GM18505 (cell line): ENCODE results near the gene FAM89A.
"Not testable (repeated sequence)": the region's sequence is repeated elsewhere in the genome, so short reads cannot be mapped to it uniquely, and the experiment has no call there.

Experiments used
- ATAC-seq: cut with Tn5 transposase; IDR thresholded peaks from one replicate; pipeline ENCODE4 v1.9.1; 2021; ENCODE audit not compliant: unreplicated experiment
- POLR2A ChIP-seq: IDR thresholded peaks from 4 replicates; pipeline ENCODE4 v1.6.1; 2011; ENCODE audit warnings: borderline replicate concordance; ENCODE audit not compliant: insufficient read depth, insufficient read length; ENCODE audit errors: extremely low read depth

The FAM89A gene

GRCh38 chr1:231028682-231029081 is 11.4 kb downstream of the FAM89A start:
- TF ChIP-seq POLR2A, result no peak
- no peak for ATAC-seq

- ATAC-seq, result no peak
- no peak for TF ChIP-seq POLR2A
These were observed 12.1 kb downstream of the FAM89A start for GRCh38 chr1:231027971-231028370.

GRCh38 chr1:231027136-231027925 is 12.7 kb downstream of the FAM89A start:
- no peak for TF ChIP-seq POLR2A
- ATAC-seq, result no peak

- ATAC-seq, result no peak
- no peak for TF ChIP-seq POLR2A
These were observed 13.5 kb downstream of the FAM89A start for GRCh38 chr1:231026576-231026975.

- no peak for ATAC-seq
- no peak for TF ChIP-seq POLR2A
These were observed 16.9 kb downstream of the FAM89A start for GRCh38 chr1:231023150-231023549.

GRCh38 chr1:231022543-231022942 is 17.5 kb downstream of the FAM89A start:
- ATAC-seq, result not testable (repeated sequence)

- no peak for ATAC-seq
- no peak for TF ChIP-seq POLR2A
These were observed 18.5 kb downstream of the FAM89A start for GRCh38 chr1:231021540-231022031.

- no peak for ATAC-seq
These were observed 19.2 kb downstream of the FAM89A start for GRCh38 chr1:231020816-231021215.

GRCh38 chr1:231020139-231020601 is 19.9 kb downstream of the FAM89A start:
- no peak for ATAC-seq
- no peak for TF ChIP-seq POLR2A

More at GRCh38 chr1:231020816-231021215, 19.2 kb downstream of the FAM89A start:
- TF ChIP-seq POLR2A, result no peak

- no peak for ATAC-seq
- no peak for TF ChIP-seq POLR2A
These were observed 20.3 kb downstream of the FAM89A start for GRCh38 chr1:231019711-231020110.

GRCh38 chr1:231016966-231017365 is 23.1 kb downstream of the FAM89A start:
- no peak for TF ChIP-seq POLR2A
- no peak for ATAC-seq

GRCh38 chr1:231016234-231016633 is 23.8 kb downstream of the FAM89A start:
- no peak for ATAC-seq
- no peak for TF ChIP-seq POLR2A

- ATAC-seq, result no peak
- no peak for TF ChIP-seq POLR2A
These were observed 26.6 kb downstream of the FAM89A start for GRCh38 chr1:231013391-231014015.

GRCh38 chr1:231011963-231012362 is 28.1 kb downstream of the FAM89A start:
- no peak for TF ChIP-seq POLR2A
- no peak for ATAC-seq

- no peak for TF ChIP-seq POLR2A
- ATAC-seq, result no peak
These were observed 28.7 kb downstream of the FAM89A start for GRCh38 chr1:231011360-231011759.

GRCh38 chr1:231007535-231007934 is 32.5 kb downstream of the FAM89A start:
- ATAC-seq, result not testable (repeated sequence)
